GM21825 (cell line): ENCODE results near the gene RGR.
A peak's percentile ranks its signal among the peaks of the same experiment; 100 is the strongest.
"Not testable (repeated sequence)": the region's sequence is repeated elsewhere in the genome, so short reads cannot be mapped to it uniquely, and the experiment has no call there.

Source experiments
- ATAC-seq: cut with Tn5 transposase; IDR thresholded peaks from one replicate; pipeline ENCODE4 v1.9.1; 2021; ENCODE audit warnings: mild to moderate bottlenecking, moderate library complexity; ENCODE audit not compliant: unreplicated experiment

The RGR gene

DNA sequence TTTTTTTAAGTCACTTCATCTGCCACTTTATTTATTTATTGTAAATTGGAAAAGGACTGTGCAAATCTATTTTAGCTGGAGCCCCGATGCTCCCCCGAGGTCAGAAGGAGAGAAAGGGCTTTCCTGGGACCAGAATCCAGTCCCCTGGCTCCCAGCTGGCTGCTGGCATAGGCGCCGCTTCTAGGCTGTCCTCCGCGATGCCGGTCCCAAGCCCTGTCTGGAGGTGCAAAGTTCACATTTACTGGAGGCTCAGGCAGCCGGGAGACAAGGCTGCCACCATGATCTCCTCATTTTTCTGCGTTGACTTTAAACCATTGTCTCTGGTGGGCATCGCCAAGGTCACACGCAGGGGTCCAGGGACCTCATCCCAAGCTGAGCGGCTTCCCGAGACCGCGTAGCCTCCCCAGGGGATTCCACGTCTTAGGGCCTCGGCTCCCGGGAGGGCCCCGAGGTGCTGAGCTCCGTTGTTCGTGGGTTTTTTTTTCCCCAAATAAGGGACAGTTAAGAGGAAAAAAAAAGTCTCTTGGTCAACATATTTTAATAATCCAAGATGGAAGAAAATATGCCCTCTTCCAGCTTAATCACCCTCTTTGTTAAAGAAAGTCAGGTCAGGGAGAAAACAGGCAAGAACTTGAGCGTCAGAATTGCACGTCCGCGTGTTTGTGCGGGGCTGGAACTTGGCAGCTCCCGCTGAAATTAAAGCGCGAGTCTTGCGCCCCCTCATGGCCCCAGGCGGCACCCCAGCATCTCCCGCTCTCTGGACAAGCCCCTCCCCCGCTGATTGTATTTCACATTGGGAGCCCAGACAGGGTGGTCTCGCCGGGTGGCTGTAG, 11.9 kb downstream of the RGR start:
- ATAC-seq, result no peak

DNA sequence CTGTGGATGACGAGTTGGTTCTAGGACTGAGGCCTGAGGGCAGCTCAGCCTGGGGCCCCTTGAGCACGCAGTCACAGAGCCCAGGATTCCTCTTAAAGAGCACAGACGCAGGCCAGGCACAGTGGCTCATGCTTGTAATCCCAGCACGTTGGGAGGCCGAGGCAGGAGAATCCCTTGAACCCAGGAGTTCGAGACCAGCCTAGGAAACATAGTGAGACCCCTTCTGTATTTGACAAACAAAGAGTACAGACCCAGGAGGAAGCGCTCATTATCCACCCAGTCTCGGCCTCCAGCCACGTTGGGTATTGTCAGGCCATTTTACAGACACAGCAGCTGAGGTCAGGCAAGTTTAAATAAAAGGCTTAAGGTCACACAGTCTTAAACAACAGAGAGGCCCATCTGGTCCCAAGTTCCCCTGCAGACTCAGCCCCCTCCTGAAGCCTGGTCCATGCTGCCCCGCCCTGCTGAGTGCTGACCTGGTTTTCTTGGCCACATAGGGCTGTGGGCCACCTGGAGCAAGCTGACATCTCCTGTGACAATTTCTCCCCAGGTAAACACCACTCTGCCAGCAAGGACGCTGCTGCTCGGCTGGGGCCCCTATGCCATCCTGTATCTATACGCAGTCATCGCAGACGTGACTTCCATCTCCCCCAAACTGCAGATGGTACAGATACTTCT, 12.6 kb downstream of the RGR start:
- no peak for ATAC-seq

DNA sequence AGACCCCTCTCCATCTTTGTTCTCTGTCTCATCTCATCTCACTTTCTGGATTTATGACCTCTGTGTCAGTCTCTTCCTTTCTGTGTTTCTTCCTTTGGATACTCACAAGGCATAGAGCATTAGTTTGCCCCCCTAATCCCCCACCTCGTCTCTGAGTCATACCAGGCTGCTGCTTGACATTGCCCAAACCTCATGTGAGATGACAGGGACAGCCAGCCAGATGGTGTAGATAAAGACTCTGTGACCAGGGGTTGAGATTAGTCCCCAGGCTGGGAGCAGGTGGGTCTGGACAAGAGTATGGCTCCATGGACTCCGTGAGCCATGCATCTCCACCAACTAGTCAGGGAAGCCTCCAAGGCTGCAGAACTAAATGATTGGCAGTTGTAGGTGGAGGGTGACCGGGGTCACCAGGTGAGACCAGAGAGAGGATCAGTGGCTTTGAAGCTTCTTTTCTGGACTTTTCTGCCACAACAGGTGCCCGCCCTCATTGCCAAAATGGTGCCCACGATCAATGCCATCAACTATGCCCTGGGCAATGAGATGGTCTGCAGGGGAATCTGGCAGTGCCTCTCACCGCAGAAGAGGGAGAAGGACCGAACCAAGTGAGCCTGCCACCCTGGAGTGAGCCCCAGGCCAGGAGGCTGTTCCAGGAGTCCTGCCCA, 13.3 kb downstream of the RGR start:
- ATAC-seq, result no peak

DNA sequence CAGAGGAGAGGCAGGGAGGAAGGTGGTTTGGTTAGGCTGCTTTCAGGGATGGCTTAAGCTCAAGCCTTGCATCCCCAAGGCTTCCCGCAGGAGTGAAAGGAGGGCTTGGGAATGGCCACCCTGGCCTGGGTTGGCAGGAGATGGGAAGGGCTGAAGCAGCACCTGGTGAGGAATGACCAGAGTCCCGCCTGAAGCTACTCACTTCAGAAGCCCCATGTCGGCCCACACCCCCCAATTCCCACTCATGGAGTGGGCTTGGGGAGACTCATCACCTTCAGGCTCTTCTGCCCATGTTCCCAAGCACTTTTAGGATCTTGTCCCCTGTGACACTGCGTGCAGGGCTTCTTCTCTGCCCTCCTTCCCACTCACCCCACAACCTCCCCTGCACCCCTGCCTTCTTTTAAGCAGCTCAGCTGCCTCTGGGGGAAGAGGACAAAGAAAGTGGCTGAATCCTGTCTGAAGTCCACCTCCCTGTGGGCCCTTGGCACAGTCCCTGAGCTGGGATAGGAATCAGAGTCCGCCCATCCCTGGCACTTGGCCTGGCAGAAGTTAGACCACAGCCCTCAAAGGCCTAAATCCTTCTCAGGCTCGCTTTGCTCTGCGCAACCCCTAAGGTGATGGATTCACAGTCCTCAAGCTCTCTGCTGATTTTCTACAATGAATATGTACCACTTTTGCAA, 16.5 kb downstream of the RGR start:
- ATAC-seq, result no peak

GRCh38 chr10:84262190-84262956, 17.5 kb downstream of the RGR start:
- ATAC-seq, result no peak

GRCh38 chr10:84263716-84264115, 18.9 kb downstream of the RGR start:
- ATAC-seq, result no peak

DNA sequence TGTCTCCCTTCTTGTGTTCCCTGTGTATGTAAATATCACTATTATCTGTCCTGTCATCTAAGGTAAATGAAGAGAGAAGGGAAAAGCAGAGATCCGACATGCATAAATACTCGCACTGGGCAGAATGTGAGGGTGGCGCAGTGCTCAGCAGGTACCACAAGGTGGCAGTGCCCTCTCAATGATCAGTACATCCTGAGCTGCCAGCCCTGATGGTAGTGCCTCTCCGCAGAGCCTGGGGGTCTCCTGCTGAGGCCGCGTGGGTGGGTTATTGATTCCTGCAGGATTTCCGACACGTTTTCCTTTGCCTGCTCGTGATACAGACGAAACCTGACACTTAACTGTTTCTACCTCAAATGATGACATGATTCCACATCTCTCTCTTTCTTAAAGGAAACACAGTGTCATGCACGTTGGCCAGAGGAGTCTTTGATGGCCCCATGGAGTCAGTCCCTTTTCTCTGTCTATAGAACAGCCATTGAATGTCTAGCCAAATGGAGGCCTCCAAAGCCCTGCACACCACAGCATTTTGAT, 19.8 kb downstream of the RGR start:
- ATAC-seq, result peak; percentile 93

GRCh38 chr10:84265418-84265817, 20.6 kb downstream of the RGR start:
- ATAC-seq, result no peak

GRCh38 chr10:84267503-84268126, 22.8 kb downstream of the RGR start:
- ATAC-seq, result no peak

- no peak for ATAC-seq
Observed at GRCh38 chr10:84269162-84269561, 24.3 kb downstream of the RGR start.

GRCh38 chr10:84269773-84270172, 24.9 kb downstream of the RGR start:
- ATAC-seq, result no peak

- no peak for ATAC-seq
Observed at GRCh38 chr10:84270708-84271107, 25.9 kb downstream of the RGR start.

DNA sequence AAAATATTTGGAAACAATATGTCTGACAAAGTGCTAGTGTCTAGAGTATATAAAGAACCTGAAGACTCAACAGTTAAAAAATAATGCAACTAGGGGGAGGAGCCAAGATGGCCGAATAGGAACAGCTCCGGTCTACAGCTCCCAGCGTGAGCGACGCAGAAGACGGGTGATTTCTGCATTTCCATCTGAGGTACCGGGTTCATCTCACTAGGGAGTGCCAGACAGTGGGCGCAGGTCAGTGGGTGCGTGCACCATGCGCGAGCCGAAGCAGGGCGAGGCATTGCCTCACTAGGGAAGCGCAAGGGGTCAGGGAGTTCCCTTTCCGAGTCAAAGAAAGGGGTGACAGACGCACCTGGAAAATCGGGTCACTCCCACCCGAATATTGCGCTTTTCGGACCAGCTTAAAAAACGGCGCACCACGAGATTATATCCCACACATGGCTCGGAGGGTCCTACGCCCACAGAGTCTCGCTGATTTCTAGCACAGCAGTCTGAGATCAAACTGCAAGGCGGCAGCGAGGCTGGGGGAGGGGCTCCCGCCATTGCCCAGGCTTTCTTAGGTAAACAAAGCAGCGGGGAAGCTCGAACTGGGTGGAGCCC, 35.1 kb downstream of the RGR start:
- not testable (repeated sequence) for ATAC-seq

GRCh38 chr10:84286695-84287094, 41.8 kb downstream of the RGR start:
- ATAC-seq, result no peak

GRCh38 chr10:84288151-84288550, 43.3 kb downstream of the RGR start:
- no peak for ATAC-seq

- no peak for ATAC-seq
Observed at GRCh38 chr10:84289521-84290200, 44.8 kb downstream of the RGR start.

DNA sequence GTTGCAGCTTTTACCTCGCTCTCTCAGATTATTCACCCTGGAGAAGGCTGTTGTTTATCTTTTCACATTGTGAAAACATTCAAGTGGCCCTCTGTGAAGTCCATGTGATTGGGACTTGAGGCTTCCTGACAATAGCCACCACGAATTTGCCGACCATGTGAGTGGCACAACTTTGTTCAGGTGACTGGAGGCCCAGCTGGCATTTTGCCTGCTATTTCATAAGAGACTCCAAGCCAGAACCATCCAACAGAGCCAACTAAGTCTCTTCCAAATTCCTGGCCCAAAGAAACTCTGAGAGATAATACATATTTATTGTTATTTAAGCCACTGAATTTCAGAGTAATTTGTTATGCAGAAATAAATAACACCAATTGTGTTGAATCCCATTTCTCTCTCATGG, 45.4 kb downstream of the RGR start:
- no peak for ATAC-seq

DNA sequence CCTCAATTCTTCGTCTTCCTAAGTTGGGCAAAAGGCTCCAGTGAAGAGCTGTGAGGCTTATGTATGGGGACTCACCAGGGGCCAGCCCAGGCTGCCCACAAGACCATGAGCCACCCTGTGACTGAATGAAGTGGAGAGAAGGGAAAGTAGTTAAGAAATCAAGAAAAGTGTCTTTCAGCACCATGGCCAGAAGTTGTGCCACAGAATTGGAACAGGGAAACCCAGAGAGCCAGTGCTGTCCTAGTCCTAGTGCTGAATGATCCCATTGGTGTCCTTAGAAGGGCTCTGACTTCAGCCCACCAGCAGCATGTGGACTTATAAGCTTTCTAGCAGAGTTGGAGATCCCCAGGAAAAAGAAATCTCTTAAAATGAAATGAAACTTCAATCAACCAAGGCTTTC, 46.5 kb downstream of the RGR start:
- ATAC-seq, result no peak

GRCh38 chr10:84292502-84292901, 47.6 kb downstream of the RGR start:
- peak; percentile 42 for ATAC-seq
